ENCODE measurements around the gene HP. TPM values are rescaled to one million over a fixed set of nuclear protein-coding genes. Genes with fewer than 3 reads are reported as not detected.
"Not testable (repeated sequence)": the region's sequence is repeated elsewhere in the genome, so short reads cannot be mapped to it uniquely, and the experiment has no call there.

HP gene
- total RNA-seq = not detected

- H3K9me3 Mint-ChIP-seq; H3K27me3 Mint-ChIP-seq (ENCODE audit: low read depth); H3K36me3 Mint-ChIP-seq (ENCODE audit: low read depth); H3K27ac Mint-ChIP-seq; H3K4me3 Mint-ChIP-seq; DNase-seq; intact Hi-C loops (cut with micrococcal nuclease); CTCF ChIA-PET; H3K4me1 Mint-ChIP-seq (ENCODE audit: low read depth): not testable (repeated sequence)
Measured at GRCh38 chr16:72054254-72054847, at the start of gene HP. Gene HP (plus strand): TSS chr16:72054505. CDS start chr16:72054653, 148 bp downstream.

- H3K27me3 Mint-ChIP-seq (ENCODE audit: low read depth); H3K9me3 Mint-ChIP-seq; H3K36me3 Mint-ChIP-seq (ENCODE audit: low read depth); CTCF ChIA-PET; DNase-seq: not testable (repeated sequence)
- Mint-ChIP-seq H3K4me3 (peak overlapping the region; percentile 94), H3K27ac (peak overlapping the region; percentile 16), H3K4me1 (ENCODE audit: low read depth) (peaks cover 16% of the 10 kb centered on the region)
- intact Hi-C loops (cut with micrococcal nuclease) = loop anchor here (1.0 to 5.0 kb wide), 10 partner anchors 85 to 657 kb away; partner anchors contain the start of genes AP1G1, ATXN1L, DHX38 and IST1
Measured at GRCh38 chr16:72008065-72008423, 46.3 kb upstream of the HP start.

GRCh38 chr16:72008424-72009216 is 45.7 kb upstream of the HP start, which contains the start of gene DHODH:
Gene DHODH (plus strand): TSS chr16:72008744. CDS start chr16:72008765, 21 bp downstream.
- Mint-ChIP-seq H3K9me3 (no peaks in the 10 kb centered on the region), H3K36me3 (ENCODE audit: low read depth) (peaks cover 7% of the 10 kb centered on the region), H3K27me3 (ENCODE audit: low read depth) (no peaks in the 10 kb centered on the region), H3K27ac (peak within 1 kb of the TSS; percentile 76), H3K4me3 (peak within 1 kb of the TSS; percentile 94), H3K4me1 (ENCODE audit: low read depth) (peaks cover 21% of the 10 kb centered on the region)
- CTCF ChIA-PET = no interaction called here
- peak; percentile 99 for DNase-seq
- intact Hi-C loops (cut with micrococcal nuclease) = loop anchor here (1.0 to 5.0 kb wide), 10 partner anchors 85 to 657 kb away; partner anchors contain the start of genes AP1G1, ATXN1L, DHX38 and IST1

GRCh38 chr16:72009779-72010178 is 44.5 kb upstream of the HP start:
- peaks cover 9% of the 10 kb centered on the region for H3K36me3 Mint-ChIP-seq (ENCODE audit: low read depth)
- CTCF ChIA-PET = no interaction called here
- H3K4me3 Mint-ChIP-seq = peak overlapping the region; percentile 69
- intact Hi-C loops (cut with micrococcal nuclease) = loop anchor here (2.0 to 5.0 kb wide), 3 partner anchors 127 to 527 kb away; partner anchors contain the start of gene AP1G1
- no peaks in the 10 kb centered on the region for H3K27me3 Mint-ChIP-seq (ENCODE audit: low read depth)
- H3K9me3 Mint-ChIP-seq = no peaks in the 10 kb centered on the region
- H3K4me1 Mint-ChIP-seq (ENCODE audit: low read depth) = peaks cover 22% of the 10 kb centered on the region
- H3K27ac Mint-ChIP-seq = no peak overlapping the region
- DNase-seq = no peak

GRCh38 chr16:72012607-72013006 is 41.7 kb upstream of the HP start:
- H3K27me3 Mint-ChIP-seq (ENCODE audit: low read depth) = no peaks in the 10 kb centered on the region
- no peak overlapping the region for H3K4me3 Mint-ChIP-seq
- intact Hi-C loops (cut with micrococcal nuclease) = no loop called here
- H3K27ac Mint-ChIP-seq = no peak overlapping the region
- DNase-seq = no peak
- peaks cover 22% of the 10 kb centered on the region for H3K4me1 Mint-ChIP-seq (ENCODE audit: low read depth)
- peaks cover 21% of the 10 kb centered on the region for H3K36me3 Mint-ChIP-seq (ENCODE audit: low read depth)
- no peaks in the 10 kb centered on the region for H3K9me3 Mint-ChIP-seq
- CTCF ChIA-PET = interaction anchor here (0.6 kb wide), 1 partner anchor 74 kb away, joined by 3 read pairs; no protein-coding TSS in a partner anchor

- Mint-ChIP-seq H3K4me3 (no peak overlapping the region), H3K27ac (no peak overlapping the region), H3K36me3 (ENCODE audit: low read depth) (peaks cover 24% of the 10 kb centered on the region), H3K27me3 (ENCODE audit: low read depth) (no peaks in the 10 kb centered on the region), H3K9me3 (no peaks in the 10 kb centered on the region), H3K4me1 (ENCODE audit: low read depth) (peaks cover 22% of the 10 kb centered on the region)
- CTCF ChIA-PET = interaction anchor here (0.6 kb wide), 1 partner anchor 52 kb away, joined by 3 read pairs; no protein-coding TSS in a partner anchor
- intact Hi-C loops (cut with micrococcal nuclease) = no loop called here
- no peak for DNase-seq
Measured at GRCh38 chr16:72013389-72013788, 40.9 kb upstream of the HP start.

- Mint-ChIP-seq H3K36me3 (ENCODE audit: low read depth) (peaks cover 22% of the 10 kb centered on the region), H3K9me3 (no peaks in the 10 kb centered on the region), H3K27ac (no peak overlapping the region), H3K27me3 (ENCODE audit: low read depth) (no peaks in the 10 kb centered on the region), H3K4me3 (no peak overlapping the region), H3K4me1 (ENCODE audit: low read depth) (peaks cover 20% of the 10 kb centered on the region)
- CTCF ChIA-PET = interaction anchor here (0.6 kb wide), 1 partner anchor 53 kb away, joined by 3 read pairs; no protein-coding TSS in a partner anchor
- DNase-seq = no peak
- intact Hi-C loops (cut with micrococcal nuclease) = no loop called here
Measured at GRCh38 chr16:72013888-72014581, 40.3 kb upstream of the HP start.

GRCh38 chr16:72014675-72015074 is 39.6 kb upstream of the HP start:
- no peak for DNase-seq
- H3K27me3 Mint-ChIP-seq (ENCODE audit: low read depth) = no peaks in the 10 kb centered on the region
- H3K4me3 Mint-ChIP-seq = no peak overlapping the region
- intact Hi-C loops (cut with micrococcal nuclease) = no loop called here
- no peaks in the 10 kb centered on the region for H3K9me3 Mint-ChIP-seq
- peaks cover 17% of the 10 kb centered on the region for H3K4me1 Mint-ChIP-seq (ENCODE audit: low read depth)
- H3K27ac Mint-ChIP-seq = no peak overlapping the region
- CTCF ChIA-PET = no interaction called here
- peaks cover 22% of the 10 kb centered on the region for H3K36me3 Mint-ChIP-seq (ENCODE audit: low read depth)

GRCh38 chr16:72015124-72015523 is 39.2 kb upstream of the HP start:
- H3K4me3 Mint-ChIP-seq = no peak overlapping the region
- DNase-seq = no peak
- peaks cover 20% of the 10 kb centered on the region for H3K36me3 Mint-ChIP-seq (ENCODE audit: low read depth)
- intact Hi-C loops (cut with micrococcal nuclease) = no loop called here
- peaks cover 13% of the 10 kb centered on the region for H3K4me1 Mint-ChIP-seq (ENCODE audit: low read depth)
- H3K27me3 Mint-ChIP-seq (ENCODE audit: low read depth) = no peaks in the 10 kb centered on the region
- CTCF ChIA-PET = no interaction called here
- H3K27ac Mint-ChIP-seq = no peak overlapping the region
- no peaks in the 10 kb centered on the region for H3K9me3 Mint-ChIP-seq

- H3K9me3 Mint-ChIP-seq = no peaks in the 10 kb centered on the region
- H3K4me3 Mint-ChIP-seq = no peak overlapping the region
- intact Hi-C loops (cut with micrococcal nuclease) = no loop called here
- H3K36me3 Mint-ChIP-seq (ENCODE audit: low read depth) = peaks cover 24% of the 10 kb centered on the region
- no peak for DNase-seq
- H3K4me1 Mint-ChIP-seq (ENCODE audit: low read depth) = peaks cover 3% of the 10 kb centered on the region
- H3K27me3 Mint-ChIP-seq (ENCODE audit: low read depth) = no peaks in the 10 kb centered on the region
- CTCF ChIA-PET = interaction anchor here (0.7 kb wide), 1 partner anchor 382 kb away, joined by 3 read pairs; no protein-coding TSS in a partner anchor
- no peak overlapping the region for H3K27ac Mint-ChIP-seq
Measured at GRCh38 chr16:72018470-72018869, 35.8 kb upstream of the HP start.

- Mint-ChIP-seq H3K27ac (peak overlapping the region; percentile 41), H3K27me3 (ENCODE audit: low read depth) (no peaks in the 10 kb centered on the region), H3K36me3 (ENCODE audit: low read depth) (peaks cover 24% of the 10 kb centered on the region), H3K9me3 (no peaks in the 10 kb centered on the region), H3K4me1 (ENCODE audit: low read depth) (no peaks in the 10 kb centered on the region), H3K4me3 (no peak overlapping the region)
- CTCF ChIA-PET = no interaction called here
- no peak for DNase-seq
- intact Hi-C loops (cut with micrococcal nuclease) = no loop called here
Measured at GRCh38 chr16:72021043-72021442, 33.3 kb upstream of the HP start.

- DNase-seq = no peak
- no peak overlapping the region for H3K27ac Mint-ChIP-seq
- intact Hi-C loops (cut with micrococcal nuclease) = no loop called here
- CTCF ChIA-PET = interaction anchor here (0.6 kb wide), 1 partner anchor 482 kb away, joined by 3 read pairs; no protein-coding TSS in a partner anchor
- H3K36me3 Mint-ChIP-seq (ENCODE audit: low read depth) = peaks cover 19% of the 10 kb centered on the region
- no peak overlapping the region for H3K4me3 Mint-ChIP-seq
- no peaks in the 10 kb centered on the region for H3K27me3 Mint-ChIP-seq (ENCODE audit: low read depth)
- H3K4me1 Mint-ChIP-seq (ENCODE audit: low read depth) = no peaks in the 10 kb centered on the region
- no peaks in the 10 kb centered on the region for H3K9me3 Mint-ChIP-seq
Measured at GRCh38 chr16:72022127-72022526, 32.2 kb upstream of the HP start.

All from activated naive CD4-positive, alpha-beta T cell treated with anti-CD3 and anti-CD28 coated beads for 36 hours (primary cell).